Peyer's patch (tissue), 4 donors: ENCODE data around the gene IRS1. TPM values are rescaled to one million over a fixed set of nuclear protein-coding genes. Genes with fewer than 3 reads are reported as not detected.

ENCODE experiments used
- DNase-seq, 3 donors: peaks; one replicate each; pipeline ENCODE4 v3.0.0-alpha.2; 2017 to 2019
- H3K27ac ChIP-seq, 4 donors: fragments of 200-600 bp; sonication (generic); one replicate each; pipeline ENCODE4 v1.5.1; 2016 to 2019
- H3K27me3 ChIP-seq, 2 donors: fragments of 200-600 bp; sonication (generic); one replicate each; pipeline ENCODE4 v1.5.1; 2019
- H3K36me3 ChIP-seq, 3 donors: fragments of 200-600 bp; sonication (generic); one replicate each; pipeline ENCODE4 v1.5.1; 2016 to 2019
- H3K4me1 ChIP-seq, 4 donors: fragments of 200-600 bp; sonication (generic); one replicate each; pipeline ENCODE4 v1.5.1; 2016 to 2019
- H3K4me3 ChIP-seq, 4 donors: fragments of 200-600 bp; sonication (generic); 1 replicate in 3 of 4; 2 replicates in 1 of 4; pipeline ENCODE4 v1.5.1; 2016 to 2019; ENCODE audit warnings: mild to moderate bottlenecking in 1 of 4
- H3K9me3 ChIP-seq, 4 donors: fragments of 200-600 bp; sonication (generic); one replicate each; pipeline ENCODE4 v1.5.1; 2016 to 2019; ENCODE audit warnings: mild to moderate bottlenecking in 1 of 4
- CTCF ChIP-seq, 6 experiments: fragments of 450-650 bp in 4 of 6; fragments of 200-600 bp in 2 of 6; sonication (generic) in 1 of 6; IDR thresholded peaks; one replicate each; pipeline ENCODE4 v1.5.1; 2017 to 2019; ENCODE audit warnings: antibody characterized with exemption in 6 of 6, mild to moderate bottlenecking in 3 of 6, moderate library complexity in 1 of 6
- POLR2A ChIP-seq, 2 donors: fragments of 450-650 bp; IDR thresholded peaks; one replicate each; pipeline ENCODE4 v1.5.1; 2017; ENCODE audit warnings: antibody characterized with exemption in 2 of 2, mild to moderate bottlenecking in 2 of 2, moderate library complexity in 2 of 2
- total RNA-seq, 4 donors: library from RNA; depleted of rRNA; stranded (reverse); fragments of >200 nt; gene quantifications; one replicate each; pipeline ENCODE4 v1.1.0, GENCODE V29; 2016

The IRS1 gene
- total RNA-seq, 4 donors from 2014 or later, result 8.3 to 67.7 (median 22.5) TPM

- TF ChIP-seq CTCF (IDR thresholded peaks at IDR 0.05), result no peak
- TF ChIP-seq POLR2A (IDR thresholded peaks at IDR 0.05), result no peak
- Histone ChIP-seq H3K4me3 (no peak overlapping the region), H3K27me3 (no peaks in the 10 kb centered on the region), H3K4me1 (peaks cover 0 to 9% (median 0%) of the 10 kb centered on the region in 4 donors), H3K9me3 (no peaks in the 10 kb centered on the region), H3K27ac (peak overlapping the region in 1 of 4 donors; percentile 36), H3K36me3 (no peaks in the 10 kb centered on the region)
- no peak for DNase-seq
Measured at GRCh38 chr2:226733189-226733858, 66.3 kb downstream of the IRS1 start.

GRCh38 chr2:226732478-226733188, 67.0 kb downstream of the IRS1 start:
- H3K4me1 ChIP-seq, result peaks cover 0 to 2% (median 0%) of the 10 kb centered on the region in 4 donors
- no peak for TF ChIP-seq POLR2A (IDR thresholded peaks at IDR 0.05)
- no peak for TF ChIP-seq CTCF (IDR thresholded peaks at IDR 0.05)
- H3K27ac ChIP-seq, result no peak overlapping the region
- no peaks in the 10 kb centered on the region for H3K9me3 ChIP-seq
- H3K36me3 ChIP-seq, result no peaks in the 10 kb centered on the region
- H3K4me3 ChIP-seq, result no peak overlapping the region
- no peak for DNase-seq
- no peaks in the 10 kb centered on the region for H3K27me3 ChIP-seq

GRCh38 chr2:226730481-226730880, 69.1 kb downstream of the IRS1 start:
- H3K9me3 ChIP-seq, result no peaks in the 10 kb centered on the region
- H3K4me3 ChIP-seq, result no peak overlapping the region
- TF ChIP-seq CTCF (IDR thresholded peaks at IDR 0.05) (peak in 1 of 6 experiments; percentile 21), POLR2A (IDR thresholded peaks at IDR 0.05) (no peak)
- H3K27me3 ChIP-seq, result no peaks in the 10 kb centered on the region
- H3K36me3 ChIP-seq, result no peaks in the 10 kb centered on the region
- no peaks in the 10 kb centered on the region for H3K4me1 ChIP-seq
- no peak for DNase-seq
- H3K27ac ChIP-seq, result no peak overlapping the region

- Histone ChIP-seq H3K36me3 (no peaks in the 10 kb centered on the region), H3K27ac (no peak overlapping the region), H3K4me3 (no peak overlapping the region), H3K9me3 (no peaks in the 10 kb centered on the region), H3K4me1 (no peaks in the 10 kb centered on the region), H3K27me3 (no peaks in the 10 kb centered on the region)
- DNase-seq, result no peak
- TF ChIP-seq POLR2A (IDR thresholded peaks at IDR 0.05) (no peak), CTCF (IDR thresholded peaks at IDR 0.05) (no peak)
Measured at GRCh38 chr2:226728996-226729395, 70.6 kb downstream of the IRS1 start.

GRCh38 chr2:226727251-226727650, 72.4 kb downstream of the IRS1 start:
- Histone ChIP-seq H3K27me3 (no peaks in the 10 kb centered on the region), H3K27ac (no peak overlapping the region), H3K4me1 (no peaks in the 10 kb centered on the region), H3K4me3 (no peak overlapping the region), H3K36me3 (no peaks in the 10 kb centered on the region), H3K9me3 (no peaks in the 10 kb centered on the region)
- DNase-seq, result no peak
- no peak for TF ChIP-seq CTCF (IDR thresholded peaks at IDR 0.05)
- TF ChIP-seq POLR2A (IDR thresholded peaks at IDR 0.05), result no peak
